Astrocyte (in vitro differentiated cells and primary cell): Measurements from ENCODE around the gene TOGARAM2. TPM values are rescaled to one million over a fixed set of nuclear protein-coding genes. Genes with fewer than 3 reads are reported as not detected.

Experiments used
- DNase-seq: peaks from one replicate; pipeline ENCODE4 v3.0.0-alpha.2; 2010; ENCODE audit warnings: low read depth
- FAIRE-seq: peaks from 2 replicates; lab custom pipeline; 2011; peaks lifted over from hg19 to GRCh38; lab: Jason Lieb, UNC
- H2AFZ ChIP-seq: 2 replicates; pipeline ENCODE4 v1.6.0; 2012; ENCODE audit warnings: low read depth, low read length, inconsistent platforms
- H3K27ac ChIP-seq: 2 replicates; pipeline ENCODE4 v1.5.1; 2011; ENCODE audit warnings: low read depth, low read length, inconsistent platforms
- H3K27me3 ChIP-seq: 2 replicates; pipeline ENCODE4 v1.6.0; 2011; ENCODE audit warnings: low read length, inconsistent platforms; ENCODE audit not compliant: insufficient read depth
- H3K36me3 ChIP-seq: 2 replicates; pipeline ENCODE4 v1.5.1; 2011; ENCODE audit warnings: low read length, inconsistent platforms; ENCODE audit not compliant: insufficient read depth
- H3K4me1 ChIP-seq: 2 replicates; pipeline ENCODE4 v1.5.1; 2011; ENCODE audit warnings: low read length, inconsistent platforms; ENCODE audit not compliant: insufficient read depth
- H3K4me2 ChIP-seq: 2 replicates; pipeline ENCODE4 v1.6.0; 2012; ENCODE audit warnings: low read length, inconsistent platforms
- H3K4me3 ChIP-seq: 2 replicates; pipeline ENCODE4 v1.5.1; 2011; ENCODE audit warnings: low read depth, mild to moderate bottlenecking, low read length, inconsistent platforms; ENCODE audit not compliant: insufficient read depth
- H3K79me2 ChIP-seq: 2 replicates; pipeline ENCODE4 v1.6.0; 2012; ENCODE audit warnings: mild to moderate bottlenecking, low read length, inconsistent platforms; ENCODE audit not compliant: insufficient read depth
- H3K9ac ChIP-seq: 2 replicates; pipeline ENCODE4 v1.6.0; 2012; ENCODE audit warnings: mild to moderate bottlenecking, low read length, inconsistent platforms
- H3K9me3 ChIP-seq: 2 replicates; pipeline ENCODE4 v1.5.1; 2012; ENCODE audit warnings: low read depth, mild to moderate bottlenecking, low read length, inconsistent platforms; ENCODE audit not compliant: insufficient read depth
- H4K20me1 ChIP-seq: 2 replicates; pipeline ENCODE4 v1.6.0; 2012; ENCODE audit warnings: low read length, inconsistent platforms; ENCODE audit not compliant: insufficient read depth
- H3K27ac Mint-ChIP-seq: one replicate; pipeline ENCODE4 v1.8.0; 2021; ENCODE audit warnings: mild to moderate bottlenecking, mixed read lengths; ENCODE audit not compliant: unreplicated experiment
- H3K27me3 Mint-ChIP-seq: one replicate; pipeline ENCODE4 v1.8.0; 2021; ENCODE audit warnings: low read depth, mixed read lengths; ENCODE audit not compliant: unreplicated experiment
- H3K36me3 Mint-ChIP-seq: one replicate; pipeline ENCODE4 v1.8.0; 2021; ENCODE audit warnings: low read depth, mixed read lengths; ENCODE audit not compliant: unreplicated experiment
- H3K4me1 Mint-ChIP-seq: one replicate; pipeline ENCODE4 v1.8.0; 2021; ENCODE audit warnings: low read depth, mixed read lengths; ENCODE audit not compliant: unreplicated experiment
- H3K4me3 Mint-ChIP-seq: one replicate; pipeline ENCODE4 v1.8.0; 2021; ENCODE audit warnings: mild to moderate bottlenecking, moderate library complexity, mixed read lengths; ENCODE audit not compliant: unreplicated experiment
- H3K9me3 Mint-ChIP-seq: one replicate; pipeline ENCODE4 v1.8.0; 2021; ENCODE audit warnings: mild to moderate bottlenecking, mixed read lengths; ENCODE audit not compliant: unreplicated experiment
- CTCF ChIP-seq: IDR thresholded peaks from 2 replicates; pipeline ENCODE4 v1.5.1; 2011; ENCODE audit warnings: low read depth, mild to moderate bottlenecking, inconsistent platforms, low read length, moderate library complexity; ENCODE audit not compliant: insufficient read depth
- EZH2 ChIP-seq: IDR thresholded peaks from 2 replicates; pipeline ENCODE4 v1.6.1; 2012; ENCODE audit warnings: mild to moderate bottlenecking, low read length, inconsistent platforms; ENCODE audit not compliant: insufficient read depth
- total RNA-seq: library from RNA; stranded (reverse); gene quantifications from 2 replicates; pipeline ENCODE4 v1.2.1, GENCODE V29; 2021

The TOGARAM2 gene
- total RNA-seq, 1 donor from 2014 or later: 0.73 TPM

- Histone ChIP-seq H3K4me3 (no peak overlapping the region), H3K9me3 (no peaks in the 10 kb centered on the region), H3K27ac (no peak overlapping the region), H3K9ac (no peak overlapping the region), H3K4me1 (peaks cover 12% of the 10 kb centered on the region), H3K79me2 (no peaks in the 10 kb centered on the region), H3K36me3 (no peaks in the 10 kb centered on the region), H4K20me1 (no peaks in the 10 kb centered on the region), H3K4me2 (no peak overlapping the region), H2AFZ (no peak overlapping the region), H3K27me3 (no peaks in the 10 kb centered on the region)
- H3K27ac Mint-ChIP-seq: no peak overlapping the region
- H3K4me1 Mint-ChIP-seq: peaks cover 6% of the 10 kb centered on the region
- no peaks in the 10 kb centered on the region for H3K9me3 Mint-ChIP-seq
- peaks cover 18% of the 10 kb centered on the region for H3K27me3 Mint-ChIP-seq
- DNase-seq (no peak), FAIRE-seq (no peak)
- H3K36me3 Mint-ChIP-seq: no peaks in the 10 kb centered on the region
- H3K4me3 Mint-ChIP-seq: no peak overlapping the region
- no peak for TF ChIP-seq CTCF
- no peak for TF ChIP-seq EZH2
Measured at GRCh38 chr2:29061176-29061575, 80.1 kb downstream of the TOGARAM2 start.

GRCh38 chr2:29061616-29062015 is 80.5 kb downstream of the TOGARAM2 start:
- FAIRE-seq: no peak
- H3K4me2 ChIP-seq: no peak overlapping the region
- no peaks in the 10 kb centered on the region for H3K79me2 ChIP-seq
- no peak overlapping the region for H3K9ac ChIP-seq
- H3K36me3 ChIP-seq: no peaks in the 10 kb centered on the region
- TF ChIP-seq CTCF (no peak), EZH2 (no peak)
- no peak overlapping the region for H3K4me3 ChIP-seq
- Mint-ChIP-seq H3K9me3 (no peaks in the 10 kb centered on the region), H3K4me3 (no peak overlapping the region), H3K36me3 (no peaks in the 10 kb centered on the region), H3K27me3 (peaks cover 22% of the 10 kb centered on the region), H3K4me1 (peaks cover 6% of the 10 kb centered on the region), H3K27ac (no peak overlapping the region)
- no peak overlapping the region for H3K27ac ChIP-seq
- no peaks in the 10 kb centered on the region for H4K20me1 ChIP-seq
- no peak overlapping the region for H2AFZ ChIP-seq
- H3K27me3 ChIP-seq: no peaks in the 10 kb centered on the region
- H3K4me1 ChIP-seq: peaks cover 12% of the 10 kb centered on the region
- no peak for DNase-seq
- H3K9me3 ChIP-seq: no peaks in the 10 kb centered on the region

GRCh38 chr2:29062371-29062770 is 81.3 kb downstream of the TOGARAM2 start:
- no peak overlapping the region for H3K9ac ChIP-seq
- TF ChIP-seq EZH2: no peak
- no peak for TF ChIP-seq CTCF
- no peaks in the 10 kb centered on the region for H4K20me1 ChIP-seq
- FAIRE-seq (no peak), DNase-seq (no peak)
- Mint-ChIP-seq H3K9me3 (no peaks in the 10 kb centered on the region), H3K27ac (no peak overlapping the region), H3K4me1 (peaks cover 6% of the 10 kb centered on the region), H3K27me3 (peaks cover 23% of the 10 kb centered on the region), H3K4me3 (no peak overlapping the region), H3K36me3 (no peaks in the 10 kb centered on the region)
- no peak overlapping the region for H2AFZ ChIP-seq
- no peaks in the 10 kb centered on the region for H3K79me2 ChIP-seq
- H3K36me3 ChIP-seq: no peaks in the 10 kb centered on the region
- H3K9me3 ChIP-seq: no peaks in the 10 kb centered on the region
- H3K4me2 ChIP-seq: no peak overlapping the region
- no peaks in the 10 kb centered on the region for H3K27me3 ChIP-seq
- H3K4me1 ChIP-seq: peaks cover 12% of the 10 kb centered on the region
- no peak overlapping the region for H3K27ac ChIP-seq
- no peak overlapping the region for H3K4me3 ChIP-seq
